ENCODE results near the gene NUFIP1. TPM values are rescaled to one million over a fixed set of nuclear protein-coding genes. Genes with fewer than 3 reads are reported as not detected.

The NUFIP1 gene
- total RNA-seq, 1 experiment from 2014 or later: 12.2 TPM

- no TSS peak for BruUV-seq (replicated peaks)
- Histone ChIP-seq H3K4me3 (replicated peaks in 1 of 2; ENCODE audit: low read depth in 1 of 2, low read length in 2 of 2) (no peak overlapping the region), H3K9me2 (ENCODE audit: insufficient read depth) (no peaks in the 10 kb centered on the region), H3K4me2 (ENCODE audit: low read length) (no peak overlapping the region), H3K4me1 (ENCODE audit: control insufficient read depth in 1 of 2, insufficient read depth in 2 of 2, low read length in 2 of 2) (no peaks in the 10 kb centered on the region), H4K20me1 (ENCODE audit: insufficient read depth) (peaks cover 10% of the 10 kb centered on the region; the same call in 1 of the 2 replicates), H3K27me3 (ENCODE audit: insufficient read depth, low read length) (no peaks in the 10 kb centered on the region), H3K36me3 (ENCODE audit: control insufficient read depth in 1 of 2, insufficient read depth in 2 of 2, low read length in 2 of 2) (peaks cover 27% of the 10 kb centered on the region in 2 experiments), H3K27ac (ENCODE audit: low read depth, low read length) (no peak overlapping the region), H3K9me3 (ENCODE audit: control insufficient read depth in 1 of 2, insufficient read depth in 1 of 2, low read depth in 1 of 2, low read length in 2 of 2) (peaks cover 3 to 5% of the 10 kb centered on the region in 2 experiments; a peak in 3 of 4 replicates), H3K9ac (ENCODE audit: low read length) (no peak overlapping the region), H3K79me2 (ENCODE audit: insufficient read depth, low read length) (peaks cover 51% of the 10 kb centered on the region), H2AFZ (ENCODE audit: low read depth, low read length, poor library complexity, severe bottlenecking) (no peak overlapping the region)
- ChIA-PET POLR2A (interaction anchor here (1.5 kb wide), 1 partner anchor 49 kb away, joined by 3 read pairs; no protein-coding TSS in a partner anchor), CTCF (no interaction called here), RAD21 (ENCODE audit: low non-redundant PET in 1 of 2, low total read pairs in 2 of 2, uncharacterized antibody in 2 of 2, unreplicated experiment in 2 of 2) (no interaction called here)
- ATAC-seq (no peak), DNase-seq (ENCODE audit: low read depth, low spot score) (no peak)
- TF ChIP-seq SIN3A (IDR thresholded peaks at IDR 0.05; ENCODE audit: low read depth) (no peak), POLR2AphosphoS5 (IDR thresholded peaks at IDR 0.05; ENCODE audit: low read depth, low read length) (no peak), EGR1 (IDR thresholded peaks at IDR 0.05; ENCODE audit: low read depth) (no peak), REST (IDR thresholded peaks at IDR 0.05; ENCODE audit: low read depth) (no peak), CEBPB (IDR thresholded peaks at IDR 0.05; ENCODE audit: low read depth) (no peak), SRF (IDR thresholded peaks at IDR 0.05; ENCODE audit: low read depth) (no peak), EZH2 (IDR thresholded peaks at IDR 0.05) (no peak), ELF1 (IDR thresholded peaks at IDR 0.05; ENCODE audit: borderline replicate concordance, low read depth) (no peak), JUND (IDR thresholded peaks at IDR 0.05) (no peak), EZH2phosphoT487 (IDR thresholded peaks at IDR 0.05; ENCODE audit: borderline replicate concordance) (no peak), ZNF274 (IDR thresholded peaks at IDR 0.05; ENCODE audit: low read depth, low read length) (no peak), POLR2A (IDR thresholded peaks at IDR 0.05; ENCODE audit: borderline replicate concordance, extremely low read depth, insufficient read depth, insufficient read length) (no peak)
- intact Hi-C loops (cut with micrococcal nuclease): no loop called here
These were observed 21.4 kb downstream of the NUFIP1 start for GRCh38 chr13:44967704-44968433.

Measured in HCT116 (cell line).